Motor neuron (in vitro differentiated cells): ENCODE results near the gene COL12A1. TPM values are rescaled to one million over a fixed set of nuclear protein-coding genes. Genes with fewer than 3 reads are reported as not detected.
A peak's percentile ranks its signal among the peaks of the same experiment; 100 is the strongest.

Source experiments
- ATAC-seq, 8 experiments: fragments of 200-7000 bp; cut with Tn5 transposase; replicated peaks in 6 of 8; 2 replicates each; pipeline ENCODE4 v1.8.0; 2021; ENCODE audit warnings: mild to moderate bottlenecking in 8 of 8, moderate library complexity in 8 of 8
- H3K27ac ChIP-seq, 2 donors: fragments of 250-450 bp; sonication (Bioruptor Pico); 2 replicates each; pipeline ENCODE4 v1.9.0; 2021; ENCODE audit warnings: antibody characterized with exemption in 2 of 2, mild to moderate bottlenecking in 2 of 2, moderate library complexity in 1 of 2
- H3K4me1 ChIP-seq, 2 donors: fragments of 250-450 bp; sonication (Bioruptor Pico); replicated peaks in 1 of 2; 2 replicates each; pipeline ENCODE4 v1.6.1; 2021; ENCODE audit warnings: antibody characterized with exemption in 2 of 2, mild to moderate bottlenecking in 2 of 2, moderate library complexity in 1 of 2
- H3K4me3 ChIP-seq, 5 donors: fragments of 250-450 bp; sonication (Bioruptor Pico); 2 replicates each; pipeline ENCODE4 v1.9.0; 2021; ENCODE audit warnings: antibody characterized with exemption in 5 of 5, mild to moderate bottlenecking in 5 of 5, moderate library complexity in 4 of 5
- WGBS, 10 experiments: fragments of 450-650 bp; shearing (Covaris generic); methylation state at CpG; one replicate each; pipeline ENCODE4 v1.0.0; 2022; 5-methylcytosine and 5-hydroxymethylcytosine counted together
- in situ Hi-C, 9 experiments: fragments of 400-800 bp; cut with MboI; loops; one replicate each; pipeline ENCODE4 v1.15.0; 2021; ENCODE audit warnings: low sequenced_read_pairs in 9 of 9, low pct_unique_long_range_greater_than_20kb in 2 of 9; ENCODE audit not compliant: unreplicated experiment in 9 of 9
- total RNA-seq, 8 experiments: library from RNA; unstranded; fragments of 300-600 nt; gene quantifications; 2 replicates each; pipeline versions ENCODE4 v1.2.3 to v1.2.4, GENCODE V29; 2022

Gene COL12A1
- total RNA-seq, 8 experiments from 2014 or later = 0.16 to 114 (median 9.0) TPM

- Histone ChIP-seq H3K4me3 (no peak overlapping the region), H3K27ac (no peak overlapping the region), H3K4me1 (no peaks in the 10 kb centered on the region)
- no peak for ATAC-seq
- in situ Hi-C loops = no loop called here
- WGBS, 10 experiments = 85 to 100% (median 90%) methylated on average over 1 to 2 of the region's 2 CpGs; no CpG with 5 or more reads in 5 of the 10 experiments
Observed at GRCh38 chr6:75079589-75079988, 126.3 kb downstream of the COL12A1 start.

- in situ Hi-C loops = no loop called here
- Histone ChIP-seq H3K27ac (no peak overlapping the region), H3K4me1 (no peaks in the 10 kb centered on the region), H3K4me3 (no peak overlapping the region)
- WGBS, 10 experiments = 27 to 100% (median 88%) methylated on average over 1 to 2 of the region's 2 CpGs
- ATAC-seq = no peak
Observed at GRCh38 chr6:75077701-75078100, 128.2 kb downstream of the COL12A1 start.

DNA sequence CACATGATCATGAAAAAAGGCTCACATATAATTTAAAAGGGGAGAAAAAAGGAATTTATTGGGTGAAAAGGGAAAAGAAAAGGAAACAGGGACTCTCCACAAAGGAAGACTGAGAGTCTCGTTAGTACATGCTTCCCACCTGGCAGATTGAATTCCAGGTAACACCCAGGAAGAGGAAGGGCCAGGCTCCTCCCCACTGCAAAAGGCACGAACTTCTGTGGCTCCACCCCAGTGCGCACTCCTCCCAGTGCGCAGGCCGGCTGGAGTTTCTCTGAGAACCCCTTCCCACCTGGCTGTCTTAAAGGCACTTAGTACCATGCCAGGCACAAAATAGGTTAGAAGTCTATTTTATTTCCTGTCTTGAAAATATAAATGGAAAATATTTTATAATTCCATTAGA lies 129.8 kb downstream of the COL12A1 start:
- Histone ChIP-seq H3K4me1 (no peaks in the 10 kb centered on the region), H3K27ac (no peak overlapping the region), H3K4me3 (no peak overlapping the region)
- 40 to 100% (median 84%) methylated on average over 1 to 5 of the region's 5 CpGs; no CpG with 5 or more reads in 1 of the 10 experiments for WGBS, 10 experiments
- in situ Hi-C loops = no loop called here
- no peak for ATAC-seq

- 33 to 90% (median 83%) methylated on average over 1 of the region's 1 CpG; no CpG with 5 or more reads in 1 of the 10 experiments for WGBS, 10 experiments
- ATAC-seq = no peak
- in situ Hi-C loops = no loop called here
- Histone ChIP-seq H3K4me3 (no peak overlapping the region), H3K27ac (no peak overlapping the region), H3K4me1 (no peaks in the 10 kb centered on the region)
Observed at GRCh38 chr6:75070244-75070643, 135.6 kb downstream of the COL12A1 start.

GRCh38 chr6:75065523-75065922 lies 140.3 kb downstream of the COL12A1 start:
- 0 to 43% (median 31%) methylated on average over 1 to 5 of the region's 5 CpGs; no CpG with 5 or more reads in 2 of the 10 experiments for WGBS, 10 experiments
- Histone ChIP-seq H3K4me1 (peaks cover 0 to 2% of the 10 kb centered on the region in 2 donors), H3K4me3 (no peak overlapping the region), H3K27ac (no peak overlapping the region)
- in situ Hi-C loops = no loop called here
- ATAC-seq = peak in 1 of 8 experiments; percentile 28

DNA sequence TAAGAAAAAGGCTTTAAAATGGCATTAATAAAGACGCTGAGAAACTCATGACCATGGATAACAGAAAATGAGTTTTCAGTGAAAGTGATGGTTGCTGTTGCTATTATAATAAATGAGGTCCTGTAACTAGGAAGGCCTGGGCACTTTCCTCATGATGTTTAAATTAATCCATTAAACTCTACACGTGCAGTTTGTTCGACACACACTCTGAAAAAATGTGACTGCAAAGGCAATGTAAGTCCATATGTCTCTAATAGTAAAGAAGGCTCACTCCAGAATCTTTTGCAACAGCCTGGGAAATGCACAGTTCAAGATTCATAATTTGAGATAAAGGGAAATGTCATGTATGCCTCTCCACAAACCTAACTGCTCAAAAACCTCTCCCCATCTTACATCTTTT lies 153.4 kb downstream of the COL12A1 start:
- 29 to 100% (median 50%) methylated on average over 1 to 3 of the region's 3 CpGs; no CpG with 5 or more reads in 1 of the 10 experiments for WGBS, 10 experiments
- Histone ChIP-seq H3K4me3 (no peak overlapping the region), H3K4me1 (peaks cover 0 to 11% of the 10 kb centered on the region in 2 donors), H3K27ac (no peak overlapping the region)
- in situ Hi-C loops = no loop called here
- ATAC-seq = no peak

DNA sequence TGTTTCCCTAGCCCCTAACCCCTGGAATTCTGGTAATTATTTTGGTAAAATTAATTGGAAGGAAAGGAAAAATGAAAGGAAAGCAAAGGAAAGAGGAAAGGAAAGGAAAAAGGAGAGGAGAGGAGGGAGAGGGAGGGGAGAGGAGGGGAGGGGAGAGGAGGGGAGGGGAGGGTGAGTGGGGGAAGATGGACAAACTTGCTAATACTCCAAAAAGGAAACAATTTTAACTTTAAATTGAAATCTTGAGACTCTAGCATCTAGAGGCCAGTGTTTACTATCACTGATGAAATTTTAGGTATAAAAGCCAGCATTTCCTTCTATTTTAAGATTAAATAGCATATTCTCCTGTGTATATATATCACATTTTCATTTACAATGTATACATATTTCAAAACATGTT lies 156.5 kb downstream of the COL12A1 start:
- H3K4me3 ChIP-seq = no peak overlapping the region
- no peak overlapping the region for H3K27ac ChIP-seq
- H3K4me1 ChIP-seq = no peaks in the 10 kb centered on the region
- no peak for ATAC-seq
- in situ Hi-C loops = no loop called here

DNA sequence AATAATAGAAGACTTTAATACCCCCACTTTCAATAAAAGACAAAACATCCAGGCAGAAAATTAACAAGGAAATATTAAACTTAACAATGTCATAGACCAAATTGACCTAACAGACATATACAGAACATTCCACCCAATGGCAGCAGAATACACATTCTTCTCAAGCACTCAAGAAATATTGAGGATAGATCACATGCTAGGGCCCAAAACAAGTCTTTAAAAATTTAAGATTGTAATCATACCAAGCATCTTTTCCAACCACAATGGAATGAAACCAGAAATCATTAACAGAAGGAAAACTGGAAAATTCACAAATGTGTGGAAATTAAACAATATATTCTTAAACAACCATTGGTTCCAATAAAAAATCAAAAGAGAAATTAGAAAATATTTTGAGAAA lies 161.0 kb downstream of the COL12A1 start:
- no peak overlapping the region for H3K27ac ChIP-seq
- H3K4me3 ChIP-seq = no peak overlapping the region
- H3K4me1 ChIP-seq = no peaks in the 10 kb centered on the region
- no peak for ATAC-seq
- in situ Hi-C loops = no loop called here

- Histone ChIP-seq H3K4me3 (no peak overlapping the region), H3K27ac (no peak overlapping the region), H3K4me1 (no peaks in the 10 kb centered on the region)
- in situ Hi-C loops = no loop called here
- ATAC-seq = no peak
- 20 to 90% (median 59%) methylated on average over 1 to 2 of the region's 2 CpGs for WGBS, 10 experiments
Observed at GRCh38 chr6:75041381-75041780, 164.5 kb downstream of the COL12A1 start.

Other genes starting within 250 kb of the COL12A1 start
- 100 to 1,000 TPM; 306 to 626 (median 511) TPM for gene COX7A2, start 37.7 kb upstream of the COL12A1 start, total RNA-seq
- gene TMEM30A, start 78.7 kb upstream of the COL12A1 start, total RNA-seq = 100 to 1,000 TPM in 2 of 8 experiments, 10 to 100 TPM in 6; 56.9 to 133 (median 70.1) TPM